Measurements from ENCODE around the gene MEIS1.

Gene MEIS1

DNA sequence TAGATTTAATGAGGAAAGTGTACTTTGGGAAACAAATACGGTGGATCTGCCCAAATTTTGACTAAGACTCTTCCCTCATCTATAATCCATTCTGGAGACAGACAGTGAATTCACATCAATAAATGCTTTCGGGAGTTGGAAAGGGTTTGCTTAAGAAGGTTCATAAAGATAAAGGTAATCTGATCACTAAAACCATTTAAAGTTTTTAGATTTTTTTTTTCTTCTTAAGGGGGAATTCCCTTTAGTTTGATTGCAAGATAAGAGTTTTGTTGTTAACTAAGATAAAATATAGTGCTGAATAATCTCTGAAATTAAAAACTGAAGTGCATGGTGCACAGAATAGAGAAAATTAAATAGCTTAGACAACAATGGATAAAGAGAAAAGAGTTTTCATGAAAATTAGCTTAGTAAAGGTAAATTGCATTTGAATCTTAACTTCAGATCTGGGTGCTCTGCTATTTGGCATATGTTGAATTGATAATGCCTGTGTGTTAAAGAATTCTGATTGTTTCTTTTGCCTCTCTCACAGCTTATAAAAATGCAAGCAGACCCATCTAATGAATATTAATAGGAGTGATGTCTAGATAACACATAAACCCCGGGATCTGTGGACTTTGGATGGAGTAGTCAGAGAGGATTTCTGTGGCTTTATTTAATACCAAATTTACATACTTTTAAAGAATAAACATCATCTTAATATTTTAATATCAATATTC lies 100.8 kb downstream of the MEIS1 start:
- no peak for DNase-seq (ENCODE audit: low read depth in 3 of 3)

DNA sequence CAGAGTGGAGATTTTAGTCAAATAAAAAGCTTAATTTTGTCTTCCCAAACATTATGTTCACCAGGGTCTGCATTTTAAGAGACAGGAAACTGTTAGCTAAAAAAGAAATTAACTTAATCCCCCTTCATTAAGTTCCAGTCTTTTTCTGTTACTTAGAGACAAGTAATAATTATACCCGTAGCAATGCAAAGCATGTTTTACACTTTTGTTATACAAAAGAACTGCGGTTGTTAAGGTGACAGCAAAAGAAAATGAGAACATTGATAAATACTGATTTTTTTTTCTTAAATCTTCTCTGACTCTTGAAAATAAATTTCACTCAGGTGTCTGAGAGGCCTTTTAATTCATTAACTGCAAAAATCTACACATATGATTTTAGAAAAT lies 101.4 kb downstream of the MEIS1 start:
- no peak for DNase-seq (ENCODE audit: low read depth in 3 of 3)

DNA sequence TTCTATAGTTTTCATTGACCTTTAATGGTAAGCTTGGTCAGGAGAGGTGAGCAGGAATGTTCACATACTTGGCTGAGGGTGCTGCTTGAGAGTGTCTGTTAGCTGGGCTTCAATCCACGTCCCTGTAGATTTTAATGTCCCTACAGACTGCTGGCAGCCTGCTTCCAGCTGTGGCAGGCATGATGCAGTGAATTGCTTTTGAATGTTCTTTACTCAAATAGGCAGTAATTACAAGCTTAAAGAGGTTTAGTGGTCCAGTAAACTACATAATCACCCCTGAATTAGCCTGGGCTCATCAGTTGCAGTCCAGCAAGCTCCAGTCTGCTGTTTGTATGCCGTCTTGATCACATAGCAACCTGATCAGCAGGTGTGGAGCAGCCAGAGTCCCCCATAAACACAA lies 102.1 kb downstream of the MEIS1 start:
- no peak for DNase-seq (ENCODE audit: low read depth in 3 of 3)

DNA sequence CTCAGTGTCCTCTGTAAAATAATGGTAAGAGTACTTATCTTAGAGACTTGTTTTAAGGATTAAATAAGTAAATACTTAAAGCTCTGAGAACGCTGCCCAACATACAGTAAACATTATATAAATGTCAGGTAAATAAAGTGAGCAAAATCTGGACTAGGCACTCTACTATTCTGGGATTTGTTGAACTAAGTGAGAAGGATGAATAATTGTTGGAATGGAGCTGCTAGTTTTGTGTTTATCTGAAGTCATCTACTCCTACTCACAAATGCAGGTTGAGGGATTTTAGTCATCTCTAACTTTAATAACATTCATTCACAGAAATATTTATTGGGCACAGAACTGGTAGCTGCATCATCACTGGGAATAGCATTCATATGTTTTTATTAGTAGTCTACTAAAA lies 103.4 kb downstream of the MEIS1 start:
- DNase-seq (ENCODE audit: low read depth in 3 of 3): no peak

DNA sequence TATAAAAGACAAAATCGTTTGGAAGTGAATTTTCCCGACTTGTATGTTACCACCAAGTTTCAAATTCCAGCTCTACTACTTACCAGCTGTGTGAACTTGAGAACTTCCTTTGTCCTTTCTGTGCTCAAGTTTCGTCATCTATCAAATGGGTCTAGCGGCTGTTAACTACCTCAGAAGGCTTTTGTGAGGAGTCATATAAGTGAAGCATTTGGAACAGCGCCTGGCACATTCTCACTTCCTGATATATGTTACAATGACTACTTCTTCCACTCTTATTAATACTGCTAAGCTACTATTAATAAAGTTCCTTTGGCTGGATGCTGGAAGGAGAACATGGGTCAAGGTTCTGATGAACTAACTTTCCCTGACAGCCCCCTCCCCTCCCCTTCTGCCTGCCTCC lies 104.5 kb downstream of the MEIS1 start:
- DNase-seq (ENCODE audit: low read depth in 3 of 3): no peak

DNA sequence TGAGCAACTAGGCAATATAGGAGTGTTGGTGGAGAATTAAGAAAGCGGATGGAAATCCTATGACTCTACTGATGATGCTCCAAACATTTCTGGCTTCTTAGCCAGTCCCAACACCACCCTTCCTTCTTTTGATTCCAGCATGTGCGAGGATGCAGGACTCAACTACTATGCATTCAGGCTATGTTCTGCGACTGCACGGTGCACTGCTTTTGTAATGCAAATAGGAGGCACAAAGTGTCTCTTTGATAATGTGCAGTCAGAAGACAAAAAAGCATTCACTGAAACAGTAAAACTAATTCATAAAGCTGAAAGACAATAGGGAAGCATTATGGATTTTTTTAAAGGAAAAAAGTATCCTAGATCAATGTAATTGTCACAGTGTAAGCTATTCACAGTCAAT lies 106.7 kb downstream of the MEIS1 start:
- no peak for DNase-seq (ENCODE audit: low read depth in 3 of 3)

DNA sequence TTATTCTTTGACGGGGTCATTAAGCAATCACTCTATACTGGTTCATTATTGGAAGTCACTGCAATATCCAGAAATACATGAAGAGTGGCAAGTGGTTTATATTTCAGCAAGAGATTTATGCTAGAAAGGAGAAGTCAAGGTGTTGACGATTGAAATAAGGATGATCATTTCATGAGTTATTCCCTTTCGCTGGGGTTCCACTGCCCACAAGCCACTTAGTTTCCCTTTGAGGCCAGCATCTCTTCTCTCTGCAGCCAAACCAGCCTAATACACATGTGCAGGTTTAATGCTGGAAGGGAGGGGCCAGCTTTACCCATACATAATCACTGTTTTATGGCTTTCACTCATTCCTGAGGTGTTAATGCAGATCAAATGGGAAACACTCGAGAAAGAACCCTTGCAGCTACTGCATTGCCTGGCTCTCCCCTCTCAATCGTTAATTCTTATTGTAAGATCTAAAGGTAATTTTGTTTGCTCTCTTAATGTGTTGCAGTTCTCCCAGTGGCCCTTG lies 108.4 kb downstream of the MEIS1 start:
- DNase-seq (ENCODE audit: low read depth in 3 of 3): no peak

DNA sequence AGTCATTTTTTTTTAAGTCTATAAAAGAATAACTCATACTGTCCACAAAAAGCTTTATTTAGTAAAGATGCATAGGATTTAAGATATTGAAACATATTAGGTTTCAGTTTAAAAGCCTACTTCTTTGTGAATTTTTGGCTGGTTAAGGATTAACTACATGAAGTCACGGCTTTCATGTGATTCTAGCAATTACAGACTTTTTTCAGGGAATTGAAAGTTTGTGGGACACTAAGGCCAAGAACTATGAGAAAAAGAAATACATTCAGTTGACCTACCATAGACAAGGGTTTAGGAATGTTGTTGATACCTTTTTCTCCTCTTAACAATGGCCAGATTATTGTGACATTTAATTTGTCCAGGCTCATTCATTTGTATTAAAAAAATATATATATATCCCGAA lies 109.3 kb downstream of the MEIS1 start:
- DNase-seq (ENCODE audit: low read depth in 3 of 3): no peak

DNA sequence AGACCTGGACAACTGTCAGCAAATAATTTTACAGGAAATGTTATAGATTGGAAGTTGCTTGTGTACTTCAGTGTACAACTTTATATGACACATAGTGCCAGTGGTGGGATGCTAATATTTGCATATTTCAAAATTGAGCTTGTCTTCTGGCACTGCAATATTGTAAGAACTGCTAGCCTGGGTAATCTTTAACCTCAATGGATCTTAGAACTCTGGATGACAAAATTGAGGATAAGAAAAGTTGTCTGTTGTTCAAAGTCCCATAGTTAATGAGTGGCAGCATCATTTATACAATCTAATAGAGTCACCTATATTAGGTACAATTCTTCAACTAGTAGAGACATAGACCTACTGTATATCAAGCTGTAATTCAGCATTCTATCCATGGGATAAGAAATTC lies 110.3 kb downstream of the MEIS1 start:
- no peak for DNase-seq (ENCODE audit: low read depth in 3 of 3)

DNA sequence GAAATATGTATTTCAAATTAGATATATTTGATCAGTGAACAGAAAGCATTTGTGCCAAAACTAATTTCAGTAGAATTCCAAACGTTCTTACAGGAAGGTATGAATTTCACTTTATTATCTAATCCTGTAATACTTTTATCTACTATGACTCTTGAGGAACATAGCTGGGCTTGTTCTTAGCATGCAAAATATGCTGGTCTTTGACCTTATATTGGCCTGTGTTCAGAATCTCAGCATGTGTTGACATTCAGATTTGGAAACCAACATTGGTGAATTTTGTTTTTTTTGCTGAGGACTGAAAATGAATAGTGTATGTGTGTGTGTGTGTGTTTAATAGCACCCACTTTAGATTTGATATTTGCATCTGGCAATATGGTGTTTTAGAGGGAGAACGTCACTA lies 112.2 kb downstream of the MEIS1 start:
- DNase-seq (ENCODE audit: low read depth in 3 of 3): no peak

DNA sequence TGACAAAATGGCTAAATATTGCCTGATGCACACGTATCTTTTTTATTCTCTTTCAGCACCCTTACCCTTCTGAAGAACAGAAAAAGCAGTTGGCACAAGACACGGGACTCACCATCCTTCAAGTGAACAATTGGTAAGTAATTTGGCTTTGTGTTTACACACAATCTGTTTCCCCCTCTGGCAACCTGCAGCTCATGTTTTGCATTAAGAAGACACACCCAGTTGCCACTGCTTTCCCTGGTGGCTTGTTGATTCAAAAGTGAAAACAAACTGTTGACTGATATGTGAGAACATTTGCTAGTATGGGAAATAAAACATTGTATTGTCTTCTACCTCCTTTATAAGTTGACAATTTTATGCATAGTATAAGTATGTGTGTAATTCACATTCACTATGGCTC lies 113.0 kb downstream of the MEIS1 start:
- no peak for DNase-seq (ENCODE audit: low read depth in 3 of 3)

DNA sequence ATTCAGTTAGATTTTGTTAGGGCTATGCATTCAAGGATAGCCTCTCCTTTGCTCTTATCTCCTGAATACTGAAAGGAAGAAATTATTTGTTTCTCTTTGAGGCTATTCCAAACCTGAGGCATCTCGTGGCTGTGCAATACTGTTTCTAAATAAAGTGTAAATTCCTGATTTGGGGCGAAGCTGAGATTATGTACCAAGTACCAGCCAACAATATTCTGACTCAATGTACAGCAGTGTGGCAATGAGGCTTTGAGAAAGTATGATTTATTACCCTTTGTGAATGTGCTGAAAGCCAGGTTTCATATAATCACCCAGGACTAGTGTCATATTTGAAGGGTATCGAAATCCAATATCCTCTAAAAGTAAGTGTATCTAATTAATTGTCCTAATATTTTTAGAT lies 113.5 kb downstream of the MEIS1 start:
- DNase-seq (ENCODE audit: low read depth in 3 of 3): no peak

DNA sequence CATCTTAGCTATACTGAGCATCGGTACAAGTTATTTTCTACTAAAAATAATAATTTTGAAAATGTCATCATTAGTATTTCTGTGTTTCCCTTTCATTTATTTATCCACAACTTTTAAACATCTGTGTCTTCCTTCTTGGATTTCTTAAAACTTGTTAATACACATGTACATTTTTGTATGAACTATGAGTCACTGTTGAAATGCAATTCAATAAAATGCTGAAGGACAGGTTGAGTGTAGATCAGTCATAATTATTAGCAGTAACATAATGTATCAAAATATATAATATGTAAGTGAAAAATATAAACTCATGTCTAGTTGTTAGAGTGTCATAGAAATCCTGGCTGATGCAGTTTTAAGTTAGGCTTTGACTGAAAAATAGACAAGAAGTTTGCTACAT lies 115.9 kb downstream of the MEIS1 start:
- no peak for DNase-seq (ENCODE audit: low read depth in 3 of 3)

DNA sequence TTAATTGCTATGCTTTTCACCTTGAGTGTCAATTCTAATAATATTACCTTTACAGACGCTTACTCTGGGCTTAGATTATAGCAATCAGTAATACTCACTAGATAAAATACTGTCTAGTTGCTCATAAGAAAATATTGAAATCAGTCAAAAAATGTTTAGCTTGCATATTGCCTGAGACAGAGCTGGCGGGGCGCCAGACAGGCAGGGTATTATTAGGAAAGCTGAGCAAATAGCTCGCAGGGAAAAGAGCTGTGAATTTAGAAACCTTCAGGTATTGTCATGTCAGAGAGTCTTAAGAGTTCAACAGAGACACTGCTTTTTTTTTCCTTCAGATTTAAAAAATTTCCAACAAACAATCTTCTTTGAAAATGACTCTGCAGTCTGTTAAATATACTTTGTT lies 118.4 kb downstream of the MEIS1 start:
- DNase-seq (ENCODE audit: low read depth in 3 of 3): no peak

DNA sequence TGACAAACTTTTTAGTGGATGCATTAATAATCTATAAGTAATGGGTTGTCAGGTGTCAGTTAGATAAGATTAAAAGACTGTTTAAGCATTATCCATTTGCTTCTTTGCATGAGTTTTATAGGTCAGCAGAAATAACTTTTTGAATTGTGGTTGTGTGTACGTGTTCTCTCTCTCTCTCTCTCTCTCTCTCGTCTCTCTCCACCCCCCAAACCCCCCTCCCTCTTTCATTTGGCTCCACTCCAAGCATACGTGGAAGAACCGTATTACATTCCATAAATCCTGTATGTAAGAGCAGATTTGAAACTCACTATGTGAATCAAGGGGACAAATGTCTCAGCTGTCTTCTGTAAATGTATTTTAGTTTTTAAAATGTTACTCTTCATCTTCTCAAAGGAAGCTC lies 120.2 kb downstream of the MEIS1 start:
- no peak for DNase-seq (ENCODE audit: low read depth in 3 of 3)

DNA sequence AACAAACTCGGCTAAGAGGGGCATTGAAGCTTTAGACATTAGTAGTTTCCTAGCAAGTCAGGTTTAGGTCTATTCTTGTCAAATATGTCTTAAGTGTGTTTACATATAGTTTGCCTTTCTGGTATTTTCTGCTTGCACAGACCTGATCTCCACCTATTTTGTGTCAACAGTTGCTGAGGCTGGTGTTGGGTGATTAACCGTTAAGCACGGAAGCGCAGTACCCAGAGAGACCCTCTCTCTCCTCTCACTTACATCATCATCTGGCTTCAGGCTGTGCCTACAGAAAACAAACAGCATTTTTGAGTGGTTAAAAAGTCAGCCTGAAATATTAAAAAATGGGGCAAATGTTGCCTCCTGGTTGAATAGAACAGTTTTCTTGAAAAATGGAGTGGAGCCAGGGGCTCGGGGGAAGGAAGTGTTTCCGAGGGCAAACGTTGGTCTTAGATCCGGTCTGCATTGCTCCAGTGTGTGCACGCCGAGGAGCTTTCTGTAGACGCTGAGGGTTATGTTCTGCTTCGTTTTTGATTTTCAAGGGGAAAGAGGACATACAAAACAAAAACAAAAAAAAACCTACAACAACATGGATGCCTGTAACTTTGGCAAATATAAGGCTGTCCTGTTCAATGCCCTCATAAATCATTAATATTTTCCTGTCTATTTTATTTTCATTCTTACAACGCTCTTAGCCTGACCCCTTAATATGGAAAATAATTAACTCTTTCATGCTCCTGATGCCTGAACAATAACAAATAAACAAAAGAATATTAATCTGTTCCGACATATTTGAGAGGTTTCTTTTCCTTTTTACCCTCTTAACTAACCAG lies 120.8 kb downstream of the MEIS1 start:
- no peak for DNase-seq (ENCODE audit: low read depth in 3 of 3)

DNA sequence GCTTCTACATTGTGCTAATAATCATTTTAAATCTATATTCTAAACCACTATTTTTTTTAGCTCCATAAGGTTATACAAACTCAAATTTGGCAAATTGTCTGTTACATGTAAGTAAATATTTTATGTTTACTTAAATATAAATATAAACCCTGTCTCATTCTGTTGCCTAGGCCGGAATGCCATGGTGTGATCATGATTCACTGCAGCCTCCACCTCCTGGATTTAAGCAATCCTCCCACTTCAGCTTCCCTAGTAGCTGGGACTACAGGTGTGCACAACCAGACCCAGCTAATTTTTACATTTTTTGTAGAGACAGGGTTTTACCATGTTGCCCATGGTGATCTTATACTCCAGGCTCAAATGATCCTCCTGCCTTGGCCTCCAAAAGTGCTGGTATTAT lies 124.7 kb downstream of the MEIS1 start:
- DNase-seq (ENCODE audit: low read depth in 3 of 3): no peak

DNA sequence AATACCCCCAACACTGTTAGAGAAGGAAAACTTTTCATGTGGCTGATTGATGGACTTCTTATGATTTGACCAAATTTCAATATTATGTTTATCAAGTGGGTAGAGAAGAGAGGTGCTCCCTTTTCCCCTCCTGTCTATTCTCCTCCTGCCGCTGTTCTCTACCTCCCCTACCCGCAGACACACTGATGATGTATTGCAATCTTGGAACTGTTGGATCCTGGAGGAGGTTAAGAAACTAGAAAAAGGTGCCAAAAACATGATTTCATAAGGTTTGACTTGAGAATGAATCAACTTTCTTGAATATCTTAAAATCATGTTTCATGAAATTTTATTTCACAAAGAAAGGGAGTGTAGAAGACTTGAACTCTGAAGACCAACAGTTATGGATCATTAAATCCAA lies 125.8 kb downstream of the MEIS1 start:
- no peak for DNase-seq (ENCODE audit: low read depth in 3 of 3)

DNA sequence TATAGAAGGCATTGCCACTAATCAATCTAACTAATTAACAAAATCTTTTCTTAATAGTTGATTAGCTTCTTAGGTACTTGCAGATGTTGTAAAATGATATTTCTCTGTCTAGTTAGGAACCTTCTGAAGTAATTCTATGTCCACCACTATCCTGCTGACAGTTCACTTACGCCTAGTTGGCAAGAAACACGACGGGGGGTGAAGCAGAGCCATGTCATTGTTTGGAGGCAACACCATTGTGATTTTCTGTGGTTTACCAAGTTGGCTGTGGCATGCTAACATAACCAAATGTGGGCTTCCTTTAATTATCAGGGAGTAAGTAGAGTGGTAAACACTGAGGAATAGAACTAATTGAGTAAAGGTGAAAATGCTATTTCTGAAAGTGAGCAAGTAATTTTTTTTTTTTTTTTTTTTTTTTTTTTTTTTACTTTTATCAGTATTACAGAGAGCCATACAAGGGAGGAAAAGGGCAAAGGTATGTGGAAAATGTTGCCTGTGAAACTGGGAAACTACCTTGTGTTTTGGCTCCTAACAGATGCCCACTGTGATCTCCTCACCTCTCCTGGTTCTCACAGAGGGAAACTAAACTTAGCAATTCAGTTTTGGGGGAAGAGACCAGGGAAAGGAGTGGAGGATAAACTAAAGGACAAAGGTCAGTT lies 126.8 kb downstream of the MEIS1 start:
- DNase-seq (ENCODE audit: low read depth in 3 of 3): no peak

DNA sequence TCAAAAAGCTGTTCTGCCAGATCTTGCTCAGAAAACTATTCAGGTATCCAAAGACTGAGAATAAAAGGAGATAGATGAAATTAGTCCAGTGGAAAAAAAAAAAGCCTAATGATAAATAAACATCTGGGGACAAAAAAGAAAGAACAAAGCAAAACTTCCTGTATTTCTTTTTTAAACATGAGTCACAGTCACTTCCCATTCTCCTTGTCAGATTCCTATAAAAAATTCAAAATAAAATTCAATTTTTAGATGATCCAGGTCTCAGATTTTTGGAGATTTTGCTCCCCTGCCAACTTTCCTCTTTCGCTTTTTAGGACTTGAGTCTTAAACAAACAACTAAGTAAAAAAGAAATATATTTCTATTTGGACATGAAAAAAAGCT lies 127.4 kb downstream of the MEIS1 start:
- DNase-seq (ENCODE audit: low read depth in 3 of 3): no peak

DNA sequence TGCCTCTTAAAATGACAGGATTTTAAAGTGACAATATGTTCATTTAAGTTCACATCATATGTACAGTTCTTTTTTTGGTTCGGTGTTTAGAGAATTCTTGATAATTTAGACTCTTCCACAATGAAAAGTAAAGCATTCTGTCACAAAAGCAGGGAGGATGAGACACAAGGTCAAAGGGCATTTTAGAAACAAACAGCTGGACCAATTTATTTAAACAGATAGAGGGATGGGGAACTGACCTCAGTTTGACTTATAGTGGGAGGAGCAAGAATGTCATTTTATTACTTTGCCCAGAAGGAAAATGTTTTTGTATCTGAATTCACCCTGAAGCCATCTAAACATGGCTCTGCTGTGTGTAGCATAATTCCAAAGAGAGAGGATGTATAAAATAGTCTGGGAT lies 128.5 kb downstream of the MEIS1 start:
- DNase-seq (ENCODE audit: low read depth in 3 of 3): no peak

DNA sequence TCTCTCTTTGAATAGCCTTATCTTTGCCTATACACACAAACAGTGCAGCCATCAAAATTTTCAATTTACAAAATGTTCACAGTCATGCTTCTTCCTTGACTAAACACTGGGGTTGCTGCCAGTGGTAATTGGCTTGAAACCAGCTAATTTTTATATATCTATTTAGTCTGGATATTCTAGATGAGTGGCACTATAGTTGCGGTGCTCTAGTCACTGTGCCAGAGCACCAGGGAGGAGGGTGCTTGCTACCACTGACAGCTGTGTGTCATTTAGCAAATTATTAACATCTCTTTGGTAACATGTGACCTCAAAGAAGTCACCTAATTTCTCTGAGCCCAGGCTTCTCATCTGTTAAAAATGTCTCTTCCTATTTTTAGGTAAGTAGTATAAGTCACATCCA lies 130.4 kb downstream of the MEIS1 start:
- no peak for DNase-seq (ENCODE audit: low read depth in 3 of 3)
